Loucy (cell line): ENCODE measurements around the gene SLC23A3.

ENCODE experiments used
- H2AFZ ChIP-seq: fragments of 200-600 bp; sonication (generic); 2 replicates; pipeline ENCODE4 v1.6.0; 2016; ENCODE audit warnings: antibody characterized with exemption, mild to moderate bottlenecking, low read length, moderate library complexity
- H3F3A ChIP-seq: fragments of 200-600 bp; 2 replicates; pipeline ENCODE4 v1.6.0; 2016; ENCODE audit warnings: antibody characterized with exemption, low read depth, mild to moderate bottlenecking
- H3K27me3 ChIP-seq: fragments of 200-600 bp; sonication (generic); 2 replicates; pipeline ENCODE4 v1.6.1; 2014; ENCODE audit warnings: low read length, mild to moderate bottlenecking; ENCODE audit not compliant: insufficient read depth, poor library complexity, severe bottlenecking
- H3K36me3 ChIP-seq: fragments of 200-600 bp; sonication (generic); 2 replicates; pipeline ENCODE4 v1.6.1; 2016; ENCODE audit warnings: low read length; ENCODE audit not compliant: insufficient read depth
- H3K4me1 ChIP-seq: fragments of 200-600 bp; sonication (generic); 2 replicates; pipeline ENCODE4 v1.5.1; 2014; ENCODE audit warnings: low read length, mild to moderate bottlenecking; ENCODE audit not compliant: insufficient read depth, poor library complexity, severe bottlenecking
- H3K4me2 ChIP-seq: fragments of 200-600 bp; sonication (generic); 2 replicates; pipeline ENCODE4 v1.6.0; 2014; ENCODE audit warnings: antibody characterized with exemption, low read length, low read depth, mild to moderate bottlenecking; ENCODE audit not compliant: poor library complexity, severe bottlenecking
- H3K4me3 ChIP-seq: fragments of 200-600 bp; sonication (generic); 2 replicates; pipeline ENCODE4 v1.5.1; 2014; ENCODE audit warnings: low read length, mild to moderate bottlenecking, mixed read lengths; ENCODE audit not compliant: poor library complexity, severe bottlenecking
- H3K79me2 ChIP-seq: fragments of 200-600 bp; sonication (generic); 2 replicates; pipeline ENCODE4 v1.6.1; 2014; ENCODE audit warnings: low read length; ENCODE audit not compliant: insufficient read depth
- H3K9ac ChIP-seq: fragments of 200-600 bp; sonication (generic); 2 replicates; pipeline ENCODE4 v1.6.0; 2014; ENCODE audit warnings: mild to moderate bottlenecking, low read depth, low read length, moderate library complexity; ENCODE audit not compliant: poor library complexity, severe bottlenecking
- H3K9me2 ChIP-seq: fragments of 200-600 bp; sonication (generic); replicated peaks from 2 replicates; pipeline ENCODE4 v1.6.1; 2016; ENCODE audit warnings: low read depth, low read length, mixed read lengths
- H3K9me3 ChIP-seq: fragments of 200-600 bp; sonication (generic); 2 replicates; pipeline ENCODE4 v1.6.1; 2014; ENCODE audit warnings: mild to moderate bottlenecking, antibody characterized with exemption, low read length, low read depth; ENCODE audit not compliant: insufficient read depth
- H4K20me1 ChIP-seq: fragments of 200-600 bp; sonication (generic); 2 replicates; pipeline ENCODE4 v1.6.0; 2014; ENCODE audit warnings: antibody characterized with exemption, low read length, mild to moderate bottlenecking; ENCODE audit not compliant: insufficient read depth, poor library complexity, severe bottlenecking
- EZH2phosphoT487 ChIP-seq: fragments of 200-600 bp; IDR thresholded peaks from 2 replicates; pipeline ENCODE4 v1.6.1; 2018; ENCODE audit warnings: antibody characterized with exemption, mild to moderate bottlenecking, moderate library complexity, borderline replicate concordance
- TF ChIP-seq, protein P1 (sequence below): fragments of 200-600 bp; sonication (generic); conservative IDR thresholded peaks from 2 replicates; pipeline ENCODE4 v1.5.1; 2014; ENCODE audit warnings: mild to moderate bottlenecking, antibody characterized with exemption, low read length

SLC23A3 gene

DNA sequence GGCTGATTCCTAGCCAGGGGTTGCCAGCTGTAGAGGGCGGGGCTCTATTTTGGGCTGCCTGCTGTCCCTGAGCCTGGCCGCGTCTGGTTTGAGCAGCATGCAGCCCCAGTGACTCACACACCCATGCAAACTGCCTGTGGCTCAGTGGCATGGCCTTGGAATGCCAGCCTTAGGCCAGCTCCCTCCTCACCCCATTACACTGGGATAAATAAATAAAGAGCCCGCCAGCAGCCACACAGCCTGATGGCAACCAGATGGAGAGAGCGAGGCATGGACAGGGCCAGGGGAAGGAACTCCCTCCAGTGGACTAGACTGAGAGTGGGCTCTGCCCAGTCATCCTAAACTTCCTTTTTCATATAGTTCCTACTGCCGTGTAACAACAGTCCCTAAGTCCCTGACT lies 27.5 kb downstream of the SLC23A3 start:
- Histone ChIP-seq H3K9me3 (no peaks in the 10 kb centered on the region), H3K79me2 (no peaks in the 10 kb centered on the region), H3K27me3 (no peaks in the 10 kb centered on the region), H2AFZ (no peak overlapping the region), H3F3A (no peaks in the 10 kb centered on the region), H3K9ac (no peak overlapping the region), H3K36me3 (peaks cover 14% of the 10 kb centered on the region; the same call in 1 of the 2 replicates), H3K4me2 (no peak overlapping the region), H3K4me3 (no peak overlapping the region), H3K4me1 (no peaks in the 10 kb centered on the region), H3K9me2 (no peaks in the 10 kb centered on the region), H4K20me1 (no peaks in the 10 kb centered on the region)
- TF ChIP-seq EZH2phosphoT487 = no peak
- TF ChIP-seq, protein P1, sequence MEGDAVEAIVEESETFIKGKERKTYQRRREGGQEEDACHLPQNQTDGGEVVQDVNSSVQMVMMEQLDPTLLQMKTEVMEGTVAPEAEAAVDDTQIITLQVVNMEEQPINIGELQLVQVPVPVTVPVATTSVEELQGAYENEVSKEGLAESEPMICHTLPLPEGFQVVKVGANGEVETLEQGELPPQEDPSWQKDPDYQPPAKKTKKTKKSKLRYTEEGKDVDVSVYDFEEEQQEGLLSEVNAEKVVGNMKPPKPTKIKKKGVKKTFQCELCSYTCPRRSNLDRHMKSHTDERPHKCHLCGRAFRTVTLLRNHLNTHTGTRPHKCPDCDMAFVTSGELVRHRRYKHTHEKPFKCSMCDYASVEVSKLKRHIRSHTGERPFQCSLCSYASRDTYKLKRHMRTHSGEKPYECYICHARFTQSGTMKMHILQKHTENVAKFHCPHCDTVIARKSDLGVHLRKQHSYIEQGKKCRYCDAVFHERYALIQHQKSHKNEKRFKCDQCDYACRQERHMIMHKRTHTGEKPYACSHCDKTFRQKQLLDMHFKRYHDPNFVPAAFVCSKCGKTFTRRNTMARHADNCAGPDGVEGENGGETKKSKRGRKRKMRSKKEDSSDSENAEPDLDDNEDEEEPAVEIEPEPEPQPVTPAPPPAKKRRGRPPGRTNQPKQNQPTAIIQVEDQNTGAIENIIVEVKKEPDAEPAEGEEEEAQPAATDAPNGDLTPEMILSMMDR = no peak

DNA sequence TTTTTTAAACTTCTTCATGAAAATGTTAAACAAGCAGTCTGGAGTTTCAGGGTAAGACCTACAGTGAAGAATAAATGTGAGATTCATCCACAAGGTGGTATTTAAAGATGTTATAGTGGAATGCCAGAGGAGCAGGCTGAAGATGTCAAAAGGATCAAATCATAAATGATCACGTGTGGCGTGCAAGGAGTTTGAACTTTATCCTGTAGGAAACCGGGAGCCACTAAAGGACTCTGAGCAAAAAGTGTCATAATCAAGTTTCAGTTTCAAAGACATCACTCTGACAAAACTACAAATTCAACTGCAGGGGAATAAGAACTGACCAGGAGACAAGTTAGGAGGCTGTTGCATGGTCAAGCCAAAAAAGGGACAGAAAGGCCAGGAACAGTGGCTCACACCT lies 29.1 kb downstream of the SLC23A3 start:
- no peak overlapping the region for H3K4me2 ChIP-seq
- H3K4me3 ChIP-seq = no peak overlapping the region
- H4K20me1 ChIP-seq = no peaks in the 10 kb centered on the region
- no peak overlapping the region for H3K9ac ChIP-seq
- H3K36me3 ChIP-seq = peaks cover 4% of the 10 kb centered on the region; the same call in 1 of the 2 replicates
- no peaks in the 10 kb centered on the region for H3F3A ChIP-seq
- no peaks in the 10 kb centered on the region for H3K9me2 ChIP-seq
- no peaks in the 10 kb centered on the region for H3K9me3 ChIP-seq
- TF ChIP-seq, protein P1 = no peak
- H2AFZ ChIP-seq = no peak overlapping the region
- no peaks in the 10 kb centered on the region for H3K4me1 ChIP-seq
- no peaks in the 10 kb centered on the region for H3K27me3 ChIP-seq
- H3K79me2 ChIP-seq = no peaks in the 10 kb centered on the region

DNA sequence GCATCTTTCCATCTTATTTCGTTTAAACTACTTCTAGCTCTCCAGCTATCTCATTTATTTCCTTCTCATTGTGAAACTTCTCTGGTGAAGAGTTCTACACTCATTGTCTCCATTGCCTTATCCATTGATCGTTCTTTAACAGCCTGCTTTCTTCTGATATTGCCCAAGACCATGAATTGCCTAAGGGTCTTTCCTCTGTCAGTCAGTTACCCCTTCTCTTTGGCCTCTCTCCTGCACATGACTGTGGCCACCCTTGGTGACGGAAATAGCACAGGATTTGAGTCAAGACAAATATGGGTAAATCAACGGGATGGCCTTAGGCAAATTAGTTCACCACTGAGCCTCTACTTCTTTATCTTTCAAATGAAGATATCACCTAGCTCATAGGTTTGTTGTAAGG lies 35.9 kb downstream of the SLC23A3 start:
- Histone ChIP-seq H3K9ac (no peak overlapping the region), H3K4me2 (no peak overlapping the region), H3K9me3 (no peaks in the 10 kb centered on the region), H3F3A (no peaks in the 10 kb centered on the region), H3K4me3 (no peak overlapping the region), H3K4me1 (no peaks in the 10 kb centered on the region), H2AFZ (no peak overlapping the region), H3K9me2 (no peaks in the 10 kb centered on the region), H3K79me2 (no peaks in the 10 kb centered on the region), H4K20me1 (no peaks in the 10 kb centered on the region), H3K27me3 (no peaks in the 10 kb centered on the region), H3K36me3 (no peaks in the 10 kb centered on the region)
- no peak for TF ChIP-seq EZH2phosphoT487
- TF ChIP-seq, protein P1 = no peak
